GM12891 (cell line): ENCODE data around the gene ZC3H12C.

ENCODE experiments used
- POLR2A ChIP-seq: IDR thresholded peaks from 2 replicates; pipeline ENCODE4 v1.6.1; 2011; ENCODE audit warnings: low read depth, low read length, control low read depth
- POLR2AphosphoS5 ChIP-seq: IDR thresholded peaks from 2 replicates; pipeline ENCODE4 v1.6.1; 2011; ENCODE audit warnings: low read depth, low read length, control low read depth
- POU2F2 ChIP-seq: IDR thresholded peaks from 2 replicates; pipeline ENCODE4 v1.6.1; 2011; ENCODE audit warnings: low read depth, mild to moderate bottlenecking, control low read depth, low read length, moderate library complexity
- SPI1 ChIP-seq: IDR thresholded peaks from 2 replicates; pipeline ENCODE4 v1.6.1; 2011; ENCODE audit warnings: low read depth, low read length, control low read depth
- TAF1 ChIP-seq: IDR thresholded peaks from 2 replicates; pipeline ENCODE4 v1.6.1; 2011; ENCODE audit warnings: low read depth, low read length, control low read depth

DNA sequence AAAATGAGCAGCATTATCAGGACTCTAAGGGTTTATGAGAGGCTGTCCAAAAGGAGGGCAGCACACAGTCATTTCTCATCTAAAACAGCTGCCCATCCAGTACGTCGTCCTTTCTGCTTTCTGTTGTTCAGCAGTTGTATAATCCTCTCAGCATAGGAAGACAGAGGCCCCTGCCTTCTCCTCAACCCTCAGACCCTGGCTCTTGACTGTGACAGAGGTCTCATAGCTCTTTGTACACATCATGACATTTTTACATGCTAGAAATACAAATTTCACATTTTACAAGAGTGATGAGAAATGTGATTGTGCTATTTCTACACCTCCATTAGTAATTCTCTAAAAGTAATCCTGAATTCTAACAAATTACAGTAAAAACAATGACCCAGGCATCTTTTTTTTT, 36.2 kb upstream of the ZC3H12C start:
- TF ChIP-seq TAF1 (no peak), POLR2A (no peak), POLR2AphosphoS5 (no peak), SPI1 (no peak), POU2F2 (no peak)
